GM19438 (cell line): ENCODE measurements around the gene IQCH.

Source experiments
- ATAC-seq: cut with Tn5 transposase; IDR thresholded peaks from one replicate; pipeline ENCODE4 v1.9.1; 2021; ENCODE audit warnings: low read depth; ENCODE audit not compliant: unreplicated experiment

The IQCH gene

DNA sequence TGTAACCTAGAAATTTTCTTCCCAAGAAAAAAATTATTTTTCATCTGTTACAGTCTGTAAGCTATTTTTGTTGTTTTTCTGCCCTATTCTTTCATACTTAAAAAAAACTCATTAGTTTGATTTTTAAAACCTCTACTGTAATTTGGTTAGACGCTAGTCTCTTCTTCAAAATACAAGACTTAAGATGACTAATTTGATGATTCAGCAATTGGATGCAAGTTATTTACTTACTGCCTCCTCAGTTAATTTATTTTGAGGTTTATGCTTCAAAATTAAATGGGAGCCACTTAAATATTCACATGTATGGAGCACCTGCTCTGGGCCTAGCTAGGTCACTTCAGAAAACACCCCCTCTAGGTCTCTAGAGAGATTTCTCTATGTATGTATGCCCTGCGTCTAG is 132.4 kb downstream of the IQCH start:
- ATAC-seq, result no peak

DNA sequence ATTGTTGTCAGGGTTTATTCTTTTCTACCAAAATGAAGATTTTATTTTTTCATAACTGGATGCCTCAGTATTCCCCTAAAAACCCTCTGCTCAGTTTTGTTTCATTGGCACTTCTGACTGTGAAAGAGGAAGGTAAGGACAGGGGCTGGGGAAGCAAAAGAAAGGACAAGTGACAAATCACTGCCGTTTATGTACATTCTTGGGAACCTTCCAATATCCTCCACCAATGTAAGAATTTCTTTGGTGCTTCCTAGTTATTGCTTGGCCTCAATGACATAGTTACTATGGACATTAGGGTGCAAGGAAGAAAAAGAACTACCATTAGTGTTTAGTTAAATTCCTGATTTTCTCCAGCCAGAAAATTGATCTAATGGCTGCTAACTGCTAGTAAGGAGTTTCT is 135.4 kb downstream of the IQCH start:
- ATAC-seq, result no peak

DNA sequence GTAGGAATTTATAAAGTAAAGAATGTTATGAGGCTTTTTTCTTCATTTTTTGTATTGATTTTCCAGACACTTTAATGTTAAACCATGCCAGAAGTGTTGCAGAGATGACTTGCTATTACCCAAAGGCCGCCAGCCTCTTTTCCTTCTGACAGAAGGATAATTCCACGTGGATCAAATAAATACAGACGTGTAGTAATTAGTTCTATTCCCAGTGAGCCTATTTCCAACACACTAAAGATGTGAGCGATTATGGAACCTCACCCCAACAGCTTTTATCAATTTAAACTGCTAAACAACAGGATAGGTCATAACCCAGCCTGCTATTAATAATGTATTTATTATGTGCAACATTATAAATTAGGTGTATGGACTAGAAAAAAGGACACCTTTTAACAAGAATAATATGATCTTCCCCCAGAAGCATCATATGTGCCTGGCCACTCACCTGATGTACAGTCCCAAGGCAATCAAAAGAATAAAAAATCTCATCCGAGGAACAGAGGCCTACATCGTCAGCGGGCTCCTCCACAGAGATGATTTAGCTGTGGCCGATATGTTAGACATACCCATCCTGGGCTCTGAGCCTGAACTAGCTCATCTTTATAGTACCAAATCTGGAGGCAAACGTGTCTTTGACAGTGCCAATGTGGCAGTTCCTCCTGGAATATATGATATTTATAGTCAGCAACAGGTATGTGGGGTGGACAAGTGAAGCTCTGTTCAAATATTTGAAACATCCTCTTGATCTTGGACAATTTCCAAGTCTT is 140.5 kb downstream of the IQCH start:
- no peak for ATAC-seq

DNA sequence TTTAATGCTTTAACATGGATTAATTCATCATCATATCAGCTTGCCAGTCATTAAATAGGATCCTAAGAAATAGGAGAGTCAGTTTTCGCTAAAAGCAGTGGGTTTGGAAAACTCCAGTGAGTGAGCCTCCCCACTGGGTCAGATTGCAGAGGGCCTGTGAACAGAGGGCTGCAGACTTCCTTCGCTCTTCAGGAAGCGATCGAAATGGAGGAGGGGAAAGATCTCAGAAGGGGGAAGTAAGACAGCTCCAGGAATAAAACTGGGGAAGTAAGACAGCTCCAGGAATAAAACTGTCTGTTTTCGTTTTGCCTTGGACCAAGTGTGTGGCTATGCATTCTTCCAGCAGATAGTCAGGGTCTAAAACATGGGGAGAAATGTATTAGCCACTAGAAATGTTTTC is 141.5 kb downstream of the IQCH start:
- ATAC-seq, result no peak

DNA sequence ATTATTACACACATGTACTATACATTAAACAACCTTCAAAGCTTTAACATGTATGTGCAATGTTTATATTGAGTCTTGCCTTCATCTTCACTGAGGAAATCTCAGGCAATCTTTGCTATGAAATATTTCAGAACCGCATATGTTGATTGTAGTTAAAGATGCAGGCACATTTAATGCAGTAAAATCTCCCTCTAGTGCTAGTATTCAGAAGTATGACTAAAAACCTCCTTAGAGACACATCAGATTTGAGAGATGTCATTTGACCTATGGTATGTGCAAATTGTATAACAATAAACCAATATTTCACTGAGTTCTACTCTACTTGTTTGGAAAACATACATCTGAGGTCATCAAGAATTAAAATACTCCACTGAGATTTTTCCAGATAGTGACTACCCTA is 142.6 kb downstream of the IQCH start:
- ATAC-seq, result no peak

DNA sequence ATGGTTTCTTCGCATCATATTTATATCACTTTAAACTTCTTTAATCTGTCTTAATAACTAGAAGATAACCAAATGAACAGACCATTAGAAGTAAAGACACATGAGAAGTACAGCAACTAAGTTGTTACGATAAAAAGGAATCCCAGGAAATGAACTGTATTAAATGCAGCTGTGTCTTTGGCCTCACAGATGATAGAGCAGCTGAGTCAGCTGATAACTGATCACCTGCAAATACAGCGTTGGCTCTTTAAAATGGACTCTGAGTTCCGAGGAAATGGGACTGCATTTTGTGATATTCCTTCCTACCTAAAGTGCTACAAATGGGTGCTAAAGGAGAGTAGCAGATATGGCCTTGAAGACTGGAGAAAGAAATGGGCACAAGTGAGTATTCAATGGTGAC is 145.3 kb downstream of the IQCH start:
- no peak for ATAC-seq

DNA sequence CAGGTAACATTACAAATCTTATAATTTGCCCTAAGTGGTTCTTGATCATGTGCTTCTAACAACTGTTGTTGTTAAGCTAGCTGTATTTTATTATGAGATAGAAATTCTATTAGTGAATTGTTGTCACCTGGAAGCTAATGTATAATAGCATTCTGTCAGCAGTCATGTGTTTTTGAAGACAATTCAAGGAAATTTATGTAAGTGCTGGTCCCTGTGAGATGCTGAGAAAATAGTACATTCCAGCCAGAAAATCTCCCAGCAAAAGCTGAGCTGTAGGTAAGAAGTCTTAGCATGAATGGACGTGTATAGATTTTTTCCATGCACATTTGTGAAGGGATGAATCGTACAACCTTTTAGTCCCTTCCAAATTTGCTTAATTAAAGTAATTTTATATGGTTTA is 146.3 kb downstream of the IQCH start:
- no peak for ATAC-seq

DNA sequence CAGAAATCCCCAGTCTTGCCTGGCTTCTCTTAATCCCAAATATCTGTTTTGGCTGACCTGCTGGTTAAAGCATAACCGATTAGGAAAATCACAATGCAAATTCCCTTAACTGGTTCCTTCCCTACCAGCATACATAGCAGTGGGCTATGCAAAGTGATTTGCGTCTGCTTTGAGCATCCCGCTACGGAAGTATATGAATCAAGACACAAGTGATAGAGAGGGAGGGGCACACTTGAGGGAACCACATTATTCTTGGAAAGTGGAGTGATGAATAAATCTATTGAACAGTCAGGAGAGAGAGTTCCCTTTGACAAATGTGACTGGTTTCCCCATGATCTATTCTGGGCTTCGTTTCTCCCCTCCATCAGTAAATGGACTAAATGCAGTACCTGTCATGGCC is 146.8 kb downstream of the IQCH start:
- ATAC-seq, result no peak

DNA sequence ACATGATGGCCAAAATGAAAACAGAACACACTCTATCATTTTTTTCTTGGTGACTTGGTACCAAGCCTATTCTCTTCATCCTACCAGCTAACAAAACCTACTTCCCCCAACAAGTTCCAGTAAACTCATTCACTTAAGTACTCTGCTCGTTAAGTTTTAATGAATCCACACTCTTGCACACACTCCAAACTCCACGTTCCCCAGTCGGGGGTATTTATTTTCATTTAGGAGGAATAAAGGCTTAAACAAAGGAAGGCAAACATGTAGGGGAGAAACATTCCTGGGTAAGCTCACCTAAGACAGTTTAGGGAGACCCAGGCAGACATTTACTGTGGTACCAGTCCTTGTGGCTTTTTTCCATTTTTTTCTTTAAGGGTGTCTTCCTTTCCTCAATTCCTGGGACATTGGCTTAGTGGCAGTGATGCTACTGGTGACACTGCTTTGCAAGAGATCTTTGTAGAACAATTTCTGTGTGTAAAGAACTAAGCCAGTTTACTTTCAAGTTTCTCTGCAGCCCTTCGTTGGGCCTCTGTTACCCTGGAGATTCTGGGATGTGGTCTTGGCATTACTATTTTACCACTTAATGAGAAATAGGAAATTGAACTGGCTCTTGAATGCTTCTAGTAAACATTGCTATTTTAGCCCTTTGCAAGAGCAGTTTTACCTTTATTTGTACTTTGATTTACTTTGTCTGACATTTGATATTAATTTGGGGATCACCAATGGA is 149.0 kb downstream of the IQCH start:
- no peak for ATAC-seq

DNA sequence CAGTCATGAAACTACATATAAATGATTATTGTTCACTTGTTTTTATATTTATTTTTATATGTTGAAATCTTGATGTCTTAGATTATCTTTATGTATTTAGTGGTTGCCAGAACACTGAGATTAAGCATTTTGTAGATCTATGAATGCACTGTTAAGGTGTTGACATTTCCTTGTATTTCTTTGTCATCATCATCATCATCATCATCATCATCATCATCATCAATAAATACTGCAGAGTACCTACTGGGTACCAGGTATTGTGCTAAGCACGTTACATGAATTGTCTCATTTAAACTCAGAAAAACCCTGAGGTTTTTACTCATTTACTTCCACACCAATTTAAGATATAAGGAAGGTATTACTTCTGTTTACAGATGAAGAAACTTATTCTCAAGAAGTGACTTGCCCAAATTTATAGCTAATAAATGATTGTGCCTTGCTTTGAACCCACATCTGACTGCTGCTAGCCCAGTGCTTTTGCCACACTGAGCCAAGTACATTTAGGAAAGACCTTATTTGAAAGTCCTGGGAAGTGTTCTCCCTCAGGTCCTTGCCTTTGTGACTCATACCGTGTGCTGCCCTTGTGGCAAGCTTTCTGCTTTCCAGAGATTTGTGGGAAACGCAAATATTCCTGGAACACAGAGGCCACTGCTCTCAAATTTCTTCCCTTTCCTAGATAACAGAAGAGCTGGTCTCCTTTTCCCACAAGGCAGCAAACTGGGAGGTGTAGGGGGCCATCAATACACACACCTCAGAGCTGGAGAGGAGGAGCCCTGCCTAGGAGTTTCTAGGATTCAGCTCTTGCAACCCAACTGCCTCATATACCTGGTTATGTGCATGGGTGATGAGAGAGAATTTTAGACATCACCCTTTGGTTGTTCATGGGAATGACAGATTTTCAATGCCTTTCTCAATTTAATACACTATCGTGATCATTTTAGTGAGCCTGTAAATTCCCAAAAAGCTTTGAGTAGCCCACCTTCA is 150.9 kb downstream of the IQCH start:
- no peak for ATAC-seq

DNA sequence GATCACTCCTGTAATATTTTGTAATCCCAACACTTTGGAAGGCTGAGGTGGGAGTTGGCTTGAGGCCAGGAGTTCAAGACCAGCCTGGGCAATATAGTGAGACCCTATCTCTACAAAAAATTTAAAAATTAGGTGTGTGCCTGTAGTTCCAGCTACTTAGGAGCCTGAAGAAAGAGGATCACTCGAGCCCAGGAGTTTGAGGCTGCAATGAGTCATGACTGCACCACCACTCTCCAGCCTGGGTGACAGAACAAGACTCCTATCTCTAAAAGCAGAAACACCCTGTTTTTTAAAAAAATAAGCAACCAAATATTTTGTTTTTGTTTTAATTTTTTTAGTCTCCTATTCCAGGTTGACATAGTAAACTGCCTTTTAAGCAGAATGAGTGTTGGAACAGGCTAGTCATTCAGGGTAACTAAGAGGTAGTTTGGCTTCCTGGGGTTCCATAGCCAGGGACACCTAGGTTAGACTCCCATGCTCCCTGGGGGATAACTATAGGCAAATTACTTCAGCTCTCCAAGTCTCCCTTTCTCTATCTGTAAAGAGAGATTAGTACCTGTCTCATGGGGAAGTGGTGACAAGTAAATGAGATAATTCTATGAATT is 151.8 kb downstream of the IQCH start:
- ATAC-seq, result no peak

DNA sequence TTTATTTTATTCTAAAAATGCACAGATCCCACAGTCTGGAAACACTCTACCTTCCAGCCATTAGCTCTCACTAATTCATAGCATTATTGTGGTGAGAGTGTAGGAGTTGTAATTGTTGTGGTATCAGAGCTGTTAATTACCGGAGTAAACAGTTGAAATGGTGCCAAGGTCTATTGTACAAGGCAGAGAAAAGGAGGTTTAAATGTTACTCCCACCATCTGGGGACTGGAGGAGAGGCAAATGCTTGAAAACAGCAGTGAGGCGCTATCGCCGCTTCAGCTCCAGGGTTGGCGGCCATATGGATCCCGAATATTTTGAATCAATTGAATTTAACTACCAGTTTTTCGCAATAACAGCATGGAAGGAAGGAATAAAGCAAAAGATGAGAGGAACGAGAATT is 153.2 kb downstream of the IQCH start:
- no peak for ATAC-seq

DNA sequence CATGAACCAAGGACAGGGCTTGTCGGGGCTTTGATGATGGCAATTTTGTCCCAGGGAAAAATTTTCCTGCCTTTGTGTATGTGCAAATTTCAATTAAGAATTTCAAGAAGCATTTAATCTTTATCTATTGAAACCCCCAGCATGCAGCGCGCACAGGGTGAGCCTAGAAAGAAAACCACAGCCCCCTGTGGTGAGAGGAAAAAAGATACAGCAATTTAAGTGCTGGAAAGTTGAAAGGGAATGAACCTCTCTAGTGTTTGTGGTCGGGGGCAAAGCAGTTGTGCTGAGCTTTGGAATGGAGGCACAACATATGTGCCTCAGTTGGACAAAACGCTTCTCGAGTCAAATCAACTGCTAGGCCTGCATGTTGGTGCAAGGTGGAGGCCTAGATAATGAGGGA is 154.6 kb downstream of the IQCH start:
- no peak for ATAC-seq

DNA sequence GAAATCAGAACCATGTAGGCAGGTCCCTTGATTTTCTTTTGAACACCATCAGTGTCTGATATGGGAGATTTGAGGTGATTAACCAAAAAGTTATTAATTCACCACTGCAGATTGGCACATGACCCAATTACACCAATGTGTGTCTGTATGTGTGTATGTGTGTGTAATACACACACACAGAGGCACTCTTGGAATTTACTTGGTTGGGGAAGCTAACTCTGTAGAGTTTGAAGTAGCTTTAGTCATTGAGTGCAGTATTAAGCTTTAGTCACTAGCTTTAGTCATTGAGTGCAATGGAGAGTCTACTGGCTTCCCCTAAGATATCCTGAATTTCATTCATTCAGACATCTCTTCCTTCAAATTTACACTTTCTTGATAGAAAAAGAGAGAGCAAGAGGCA is 156.9 kb downstream of the IQCH start:
- ATAC-seq, result no peak

DNA sequence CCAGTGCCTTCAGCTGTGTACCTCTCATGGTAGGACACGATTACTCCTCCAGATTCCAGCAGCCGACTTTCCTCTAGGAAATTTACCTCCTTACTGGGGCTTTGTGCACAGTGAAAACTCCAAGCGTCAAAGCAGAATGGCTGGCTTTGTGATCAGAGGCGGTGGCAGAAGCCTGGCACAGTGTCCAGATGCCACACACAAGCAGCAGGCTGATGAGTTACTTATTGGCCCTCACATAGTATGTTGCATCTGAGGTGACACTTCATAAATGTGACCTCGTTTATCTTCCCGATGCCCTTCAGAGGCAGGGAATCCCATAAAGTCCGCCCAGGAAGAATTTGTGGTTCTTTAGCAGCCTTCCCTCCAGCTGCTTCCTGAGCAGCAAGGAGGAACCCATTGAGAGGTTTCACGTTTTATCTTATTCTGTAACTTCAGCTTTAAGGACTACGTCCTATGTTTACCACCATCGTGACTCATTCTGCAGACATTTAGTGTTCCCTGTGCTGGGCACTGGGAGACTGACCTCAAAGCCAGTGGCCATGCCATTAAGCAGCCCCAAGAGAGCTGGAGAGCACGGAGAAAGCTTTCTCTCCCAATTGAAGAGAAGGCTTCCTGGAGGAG is 159.3 kb downstream of the IQCH start:
- no peak for ATAC-seq

DNA sequence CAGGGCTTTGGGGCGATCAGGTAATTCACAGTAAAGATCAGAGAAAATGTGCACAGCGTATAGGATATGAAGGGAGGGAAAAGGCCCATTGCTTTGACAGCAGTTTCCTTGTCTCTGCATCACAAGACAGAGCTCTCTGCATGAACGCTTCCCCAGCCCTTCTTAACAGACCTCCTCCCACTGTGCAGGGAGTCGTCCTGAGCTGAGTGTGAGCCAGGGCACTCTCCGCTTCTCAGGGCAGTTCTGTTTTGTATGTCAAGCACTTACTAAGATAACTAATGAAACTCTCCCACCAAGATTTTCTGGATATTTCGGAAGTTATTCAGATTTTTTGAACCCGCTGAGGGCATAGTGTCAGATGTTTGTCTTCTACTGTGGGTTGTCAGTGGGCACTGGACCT is 160.6 kb downstream of the IQCH start:
- no peak for ATAC-seq

DNA sequence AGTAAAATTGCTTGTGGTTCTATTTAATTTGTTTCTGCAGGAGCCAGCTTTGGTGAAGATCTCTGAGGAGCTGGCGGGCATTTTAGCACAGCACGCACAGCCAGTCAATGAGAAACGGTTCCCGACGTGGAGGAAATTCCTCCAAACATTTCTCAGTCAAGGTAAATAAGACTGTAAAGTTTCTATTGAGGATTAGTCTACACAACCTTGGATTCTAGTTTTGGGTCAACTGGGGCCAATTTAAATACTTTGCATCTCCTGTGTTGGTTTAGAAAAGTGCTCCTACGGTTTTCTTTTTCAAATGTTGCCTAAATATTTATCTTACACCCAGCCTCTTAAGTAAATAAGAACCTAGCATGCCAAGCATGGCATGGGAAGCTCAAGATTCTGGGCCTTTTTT is 162.3 kb downstream of the IQCH start:
- ATAC-seq, result no peak

DNA sequence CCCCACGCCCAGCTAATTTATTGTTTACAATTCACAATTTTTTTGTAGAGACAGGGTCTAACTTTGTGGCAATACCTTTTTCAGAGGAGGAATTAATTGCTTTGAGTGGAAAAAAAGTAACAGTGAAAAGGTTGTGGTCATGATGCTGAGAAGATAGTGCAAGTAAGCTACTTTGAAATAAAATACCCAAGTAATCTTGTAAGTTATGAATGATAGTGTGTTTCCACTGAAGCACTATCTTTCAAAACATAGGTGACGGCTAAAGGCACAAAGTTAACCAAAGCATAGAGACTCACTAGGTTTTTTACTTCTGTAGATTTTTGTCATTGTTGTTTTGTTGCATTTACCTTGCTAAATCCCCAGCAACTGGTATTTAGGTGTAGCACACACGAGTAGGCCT is 165.1 kb downstream of the IQCH start:
- ATAC-seq, result no peak

DNA sequence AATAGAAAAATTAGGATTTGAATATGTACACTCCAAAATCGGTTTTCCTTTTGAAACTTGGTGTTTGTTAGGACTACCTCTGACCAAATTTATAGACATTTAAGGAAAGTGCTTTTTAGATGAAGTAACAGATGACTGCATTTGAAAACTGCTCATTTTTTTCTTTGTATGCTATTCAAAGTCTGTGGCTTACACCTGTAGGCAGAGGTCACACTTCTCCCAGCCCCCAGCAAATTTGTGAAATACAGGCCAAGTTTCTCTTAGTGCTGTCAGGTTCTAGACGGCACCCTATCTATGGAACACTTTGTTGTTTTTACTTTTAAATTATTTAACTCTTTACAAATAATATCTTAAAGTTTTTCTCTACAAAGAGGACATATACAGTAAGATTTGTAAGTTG is 165.6 kb downstream of the IQCH start:
- ATAC-seq, result no peak

DNA sequence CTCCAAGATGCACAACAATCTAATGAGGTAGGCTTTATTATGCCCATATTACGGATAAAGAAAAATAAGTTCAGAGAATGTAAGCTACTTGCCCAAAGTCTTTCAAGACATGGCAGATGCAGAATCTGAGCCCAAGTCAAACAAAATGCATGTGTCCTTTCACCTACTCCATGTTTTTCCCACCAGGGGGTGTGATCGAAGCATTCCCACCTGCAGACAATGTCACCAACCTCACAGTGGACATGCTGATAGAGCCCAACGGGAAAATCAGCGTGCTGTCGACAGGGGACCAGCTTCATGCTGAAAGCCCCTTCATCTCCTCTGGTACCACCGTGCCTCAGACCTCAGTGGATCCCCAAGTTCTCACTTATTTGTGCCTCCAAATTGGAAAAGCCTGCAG is 166.5 kb downstream of the IQCH start:
- ATAC-seq, result no peak
